BJ (cell line): ENCODE data around the gene ZNF423. TPM values are rescaled to one million over a fixed set of nuclear protein-coding genes. Genes with fewer than 3 reads are reported as not detected.

Experiments
- CTCF ChIA-PET: fragments of 350-600 bp; formaldehyde crosslinking; extraction: SDS; loops from one replicate; lab custom pipeline; 2021; ENCODE audit warnings: antibody characterized with exemption, inconsistent platforms; lab: Yijun Ruan, JAX
- POLR2A ChIA-PET: fragments of 300-600 bp; sonication (Branson Sonifier 250); formaldehyde crosslinking; extraction: SDS; loops from one replicate; lab custom pipeline; 2021; ENCODE audit warnings: antibody characterized with exemption; lab: Charles Lee
- DNase-seq: peaks from one replicate; pipeline ENCODE4 v3.0.0-alpha.2; 2011; ENCODE audit warnings: low read depth
- H3K27me3 ChIP-seq: 2 replicates; pipeline ENCODE4 v1.6.0; 2011; ENCODE audit warnings: low read length; ENCODE audit not compliant: control insufficient read depth, insufficient read depth
- H3K36me3 ChIP-seq: 2 replicates; pipeline ENCODE4 v1.5.1; 2011; ENCODE audit warnings: low read length; ENCODE audit not compliant: control insufficient read depth, insufficient read depth
- H3K4me3 ChIP-seq: 2 replicates; pipeline ENCODE4 v1.5.1; 2011; ENCODE audit warnings: low read depth, mild to moderate bottlenecking, control low read depth, low read length
- CTCF ChIP-seq: IDR thresholded peaks from 2 replicates; pipeline ENCODE4 v1.5.1; 2011; ENCODE audit warnings: low read depth, mild to moderate bottlenecking, control low read depth, inconsistent platforms, low read length, moderate library complexity; ENCODE audit not compliant: insufficient read depth
- polyA plus RNA-seq: library from polyadenylated mRNA; depleted of rRNA; stranded (reverse); fragments of >200 nt; gene quantifications from 2 replicates; pipeline ENCODE4 v1.2.3, GENCODE V29; 2011

The ZNF423 gene
- polyA plus RNA-seq, 1 experiment: 0.22 TPM

GRCh38 chr16:49789616-49790015, 66.3 kb downstream of the ZNF423 start:
- TF ChIP-seq CTCF: no peak
- Histone ChIP-seq H3K27me3 (no peaks in the 10 kb centered on the region), H3K36me3 (no peaks in the 10 kb centered on the region), H3K4me3 (no peak overlapping the region)
- DNase-seq: no peak
- CTCF ChIA-PET: no interaction called here
- POLR2A ChIA-PET: no interaction called here

- no peak for TF ChIP-seq CTCF
- ChIA-PET POLR2A (interaction anchor here (0.6 kb wide), 1 partner anchor 11 kb away, joined by 6 read pairs; no protein-coding TSS in a partner anchor), CTCF (no interaction called here)
- H3K27me3 ChIP-seq: no peaks in the 10 kb centered on the region
- no peaks in the 10 kb centered on the region for H3K36me3 ChIP-seq
- H3K4me3 ChIP-seq: no peak overlapping the region
- no peak for DNase-seq
Measured at GRCh38 chr16:49788986-49789385, 66.9 kb downstream of the ZNF423 start.

GRCh38 chr16:49788572-49788971, 67.3 kb downstream of the ZNF423 start:
- ChIA-PET POLR2A (interaction anchor here (0.6 kb wide), 1 partner anchor 11 kb away, joined by 6 read pairs; no protein-coding TSS in a partner anchor), CTCF (no interaction called here)
- Histone ChIP-seq H3K27me3 (no peaks in the 10 kb centered on the region), H3K36me3 (no peaks in the 10 kb centered on the region), H3K4me3 (no peak overlapping the region)
- no peak for TF ChIP-seq CTCF
- DNase-seq: no peak

GRCh38 chr16:49786926-49787557, 68.9 kb downstream of the ZNF423 start:
- no peaks in the 10 kb centered on the region for H3K27me3 ChIP-seq
- CTCF ChIA-PET: no interaction called here
- POLR2A ChIA-PET: no interaction called here
- H3K36me3 ChIP-seq: no peaks in the 10 kb centered on the region
- no peak for TF ChIP-seq CTCF
- no peak for DNase-seq
- no peak overlapping the region for H3K4me3 ChIP-seq

GRCh38 chr16:49785970-49786369, 69.9 kb downstream of the ZNF423 start:
- no peak overlapping the region for H3K4me3 ChIP-seq
- TF ChIP-seq CTCF: no peak
- H3K36me3 ChIP-seq: no peaks in the 10 kb centered on the region
- POLR2A ChIA-PET: no interaction called here
- H3K27me3 ChIP-seq: no peaks in the 10 kb centered on the region
- CTCF ChIA-PET: no interaction called here
- no peak for DNase-seq
